IgD-negative memory B cell (primary cell): ENCODE results near the gene KRT82. TPM values are rescaled to one million over a fixed set of nuclear protein-coding genes. Genes with fewer than 3 reads are reported as not detected.
"Not testable (repeated sequence)": the region's sequence is repeated elsewhere in the genome, so short reads cannot be mapped to it uniquely, and the experiment has no call there.

ENCODE experiments used
- H3K27ac Mint-ChIP-seq, 3 donors: one replicate each; pipeline ENCODE4 v1.8.0; 2020 to 2022; ENCODE audit warnings: mild to moderate bottlenecking in 3 of 3, mixed read lengths in 3 of 3, moderate library complexity in 1 of 3
- H3K27me3 Mint-ChIP-seq: one replicate; pipeline ENCODE4 v1.8.0; 2021; ENCODE audit warnings: mixed read lengths
- H3K36me3 Mint-ChIP-seq: one replicate; pipeline ENCODE4 v1.8.0; 2020; ENCODE audit warnings: mild to moderate bottlenecking, mixed read lengths
- H3K4me1 Mint-ChIP-seq, 3 donors: one replicate each; pipeline ENCODE4 v1.8.0; 2020 to 2022; ENCODE audit warnings: mixed read lengths in 3 of 3, mild to moderate bottlenecking in 1 of 3
- H3K4me3 Mint-ChIP-seq, 4 donors: one replicate each; pipeline ENCODE4 v1.8.0; 2020 to 2022; ENCODE audit warnings: mild to moderate bottlenecking in 4 of 4, mixed read lengths in 4 of 4, moderate library complexity in 3 of 4
- H3K9me3 Mint-ChIP-seq, 3 donors: one replicate each; pipeline ENCODE4 v1.8.0; 2020 to 2021; ENCODE audit warnings: mixed read lengths in 3 of 3, mild to moderate bottlenecking in 1 of 3
- polyA plus RNA-seq: library from polyadenylated mRNA; unstranded; fragments of 300-500 nt; fragmentation: Illumina TruSeq; gene quantifications from one replicate; pipeline ENCODE4 v1.2.3, GENCODE V29; 2021

KRT82 gene
- polyA plus RNA-seq, 1 donor from 2014 or later: not detected

GRCh38 chr12:52346593-52346992 lies 59.5 kb downstream of the KRT82 start:
- H3K27ac Mint-ChIP-seq: no peak overlapping the region
- peaks cover 10% of the 10 kb centered on the region for H3K27me3 Mint-ChIP-seq
- no peak overlapping the region for H3K4me3 Mint-ChIP-seq
- no peaks in the 10 kb centered on the region for H3K36me3 Mint-ChIP-seq
- peaks cover 0 to 2% (median under 1%) of the 10 kb centered on the region in 3 donors for H3K4me1 Mint-ChIP-seq
- peaks cover 0 to 5% (median 0%) of the 10 kb centered on the region in 3 donors for H3K9me3 Mint-ChIP-seq

GRCh38 chr12:52345041-52345440 lies 61.1 kb downstream of the KRT82 start:
- H3K9me3 Mint-ChIP-seq, H3K27me3 Mint-ChIP-seq, H3K27ac Mint-ChIP-seq, H3K4me3 Mint-ChIP-seq, H3K4me1 Mint-ChIP-seq, H3K36me3 Mint-ChIP-seq: not testable (repeated sequence)

GRCh38 chr12:52344111-52344510 lies 62.0 kb downstream of the KRT82 start:
- Mint-ChIP-seq H3K4me3 (no peak overlapping the region), H3K27me3 (peaks cover 10% of the 10 kb centered on the region), H3K9me3 (peaks cover 0 to 5% (median 0%) of the 10 kb centered on the region in 3 donors), H3K4me1 (peaks cover 0 to 2% (median 0%) of the 10 kb centered on the region in 3 donors), H3K36me3 (no peaks in the 10 kb centered on the region), H3K27ac (no peak overlapping the region)

Other genes starting within 250 kb of the KRT82 start
- gene KRT80, start 214.3 kb downstream of the KRT82 start, polyA plus RNA-seq: not detected
- gene KRT7, start 173.1 kb downstream of the KRT82 start, polyA plus RNA-seq: not detected
- gene KRT86, start 131.7 kb downstream of the KRT82 start, polyA plus RNA-seq: not detected
- gene KRT81, start 114.8 kb downstream of the KRT82 start, polyA plus RNA-seq: not detected
- gene KRT83, start 84.9 kb downstream of the KRT82 start, polyA plus RNA-seq: not detected
- not detected for gene KRT85, start 38.9 kb downstream of the KRT82 start, polyA plus RNA-seq
- gene KRT84, start 20.7 kb downstream of the KRT82 start, polyA plus RNA-seq: not detected
- gene KRT75, start 28.0 kb upstream of the KRT82 start, polyA plus RNA-seq: not detected
- not detected for gene KRT6B, start 45.8 kb upstream of the KRT82 start, polyA plus RNA-seq
- gene KRT6C, start 67.5 kb upstream of the KRT82 start, polyA plus RNA-seq: not detected
- gene KRT6A, start 86.9 kb upstream of the KRT82 start, polyA plus RNA-seq: not detected
- gene KRT5, start 114.1 kb upstream of the KRT82 start, polyA plus RNA-seq: not detected
- gene KRT71, start 146.8 kb upstream of the KRT82 start, polyA plus RNA-seq: not detected
- not detected for gene KRT74, start 167.5 kb upstream of the KRT82 start, polyA plus RNA-seq
- not detected for gene KRT72, start 195.1 kb upstream of the KRT82 start, polyA plus RNA-seq
- not detected for gene KRT73, start 212.2 kb upstream of the KRT82 start, polyA plus RNA-seq
- not detected for gene KRT2, start 245.9 kb upstream of the KRT82 start, polyA plus RNA-seq